ENCODE data around the gene RNGTT.

DNA sequence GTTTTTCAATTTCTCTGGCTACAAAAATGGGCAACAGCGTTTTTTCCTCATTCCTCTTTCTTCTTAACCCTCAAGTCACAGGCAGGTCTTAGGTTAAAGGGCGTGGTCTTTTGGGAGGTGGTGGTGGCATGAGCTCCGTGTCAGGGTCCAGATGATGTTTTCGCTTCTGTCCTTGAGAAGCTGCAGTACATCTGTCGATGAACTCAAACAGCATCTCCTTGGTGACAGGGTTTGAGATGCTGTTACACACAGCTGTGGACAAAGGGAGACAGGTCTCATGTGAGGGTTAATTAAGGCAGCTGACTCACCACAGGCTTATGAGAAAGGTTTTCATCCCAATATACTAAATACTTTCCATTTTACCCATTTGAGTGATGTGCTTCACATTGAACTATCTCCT, 350.8 kb downstream of the RNGTT start:
- TF ChIP-seq, protein P1, sequence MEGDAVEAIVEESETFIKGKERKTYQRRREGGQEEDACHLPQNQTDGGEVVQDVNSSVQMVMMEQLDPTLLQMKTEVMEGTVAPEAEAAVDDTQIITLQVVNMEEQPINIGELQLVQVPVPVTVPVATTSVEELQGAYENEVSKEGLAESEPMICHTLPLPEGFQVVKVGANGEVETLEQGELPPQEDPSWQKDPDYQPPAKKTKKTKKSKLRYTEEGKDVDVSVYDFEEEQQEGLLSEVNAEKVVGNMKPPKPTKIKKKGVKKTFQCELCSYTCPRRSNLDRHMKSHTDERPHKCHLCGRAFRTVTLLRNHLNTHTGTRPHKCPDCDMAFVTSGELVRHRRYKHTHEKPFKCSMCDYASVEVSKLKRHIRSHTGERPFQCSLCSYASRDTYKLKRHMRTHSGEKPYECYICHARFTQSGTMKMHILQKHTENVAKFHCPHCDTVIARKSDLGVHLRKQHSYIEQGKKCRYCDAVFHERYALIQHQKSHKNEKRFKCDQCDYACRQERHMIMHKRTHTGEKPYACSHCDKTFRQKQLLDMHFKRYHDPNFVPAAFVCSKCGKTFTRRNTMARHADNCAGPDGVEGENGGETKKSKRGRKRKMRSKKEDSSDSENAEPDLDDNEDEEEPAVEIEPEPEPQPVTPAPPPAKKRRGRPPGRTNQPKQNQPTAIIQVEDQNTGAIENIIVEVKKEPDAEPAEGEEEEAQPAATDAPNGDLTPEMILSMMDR (IDR thresholded peaks at IDR 0.05) = no peak
- TF ChIP-seq POLR2A (IDR thresholded peaks at IDR 0.05) = no peak

Data from vagina (tissue), 2 donors.